ENCODE results near the gene CPVL.
"Not testable (repeated sequence)": the region's sequence is repeated elsewhere in the genome, so short reads cannot be mapped to it uniquely, and the experiment has no call there.

Gene CPVL

DNA sequence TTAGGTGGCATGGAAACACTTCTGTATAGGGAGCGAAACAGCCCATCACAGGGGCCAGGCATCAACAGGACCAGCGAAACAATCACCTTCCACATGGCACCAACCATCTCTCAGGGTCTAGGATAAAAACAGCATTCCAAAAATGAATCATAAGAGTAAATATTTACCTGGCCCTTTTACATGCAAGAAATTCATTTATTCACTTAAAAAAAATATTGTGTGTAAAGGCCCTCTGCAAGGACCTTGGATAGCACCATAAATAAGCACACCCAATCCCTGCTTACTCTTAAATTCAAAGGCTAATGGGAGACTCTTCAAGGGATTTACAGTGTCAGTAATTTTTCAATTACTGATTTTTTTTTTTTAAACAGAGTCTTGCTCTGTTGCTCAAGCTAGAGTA lies 25.4 kb downstream of the CPVL start:
- TF ChIP-seq, protein P1, sequence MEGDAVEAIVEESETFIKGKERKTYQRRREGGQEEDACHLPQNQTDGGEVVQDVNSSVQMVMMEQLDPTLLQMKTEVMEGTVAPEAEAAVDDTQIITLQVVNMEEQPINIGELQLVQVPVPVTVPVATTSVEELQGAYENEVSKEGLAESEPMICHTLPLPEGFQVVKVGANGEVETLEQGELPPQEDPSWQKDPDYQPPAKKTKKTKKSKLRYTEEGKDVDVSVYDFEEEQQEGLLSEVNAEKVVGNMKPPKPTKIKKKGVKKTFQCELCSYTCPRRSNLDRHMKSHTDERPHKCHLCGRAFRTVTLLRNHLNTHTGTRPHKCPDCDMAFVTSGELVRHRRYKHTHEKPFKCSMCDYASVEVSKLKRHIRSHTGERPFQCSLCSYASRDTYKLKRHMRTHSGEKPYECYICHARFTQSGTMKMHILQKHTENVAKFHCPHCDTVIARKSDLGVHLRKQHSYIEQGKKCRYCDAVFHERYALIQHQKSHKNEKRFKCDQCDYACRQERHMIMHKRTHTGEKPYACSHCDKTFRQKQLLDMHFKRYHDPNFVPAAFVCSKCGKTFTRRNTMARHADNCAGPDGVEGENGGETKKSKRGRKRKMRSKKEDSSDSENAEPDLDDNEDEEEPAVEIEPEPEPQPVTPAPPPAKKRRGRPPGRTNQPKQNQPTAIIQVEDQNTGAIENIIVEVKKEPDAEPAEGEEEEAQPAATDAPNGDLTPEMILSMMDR (IDR thresholded peaks at IDR 0.05), result no peak
- TF ChIP-seq ZFX (IDR thresholded peaks at IDR 0.05; ENCODE audit: borderline replicate concordance), result no peak
- no peak overlapping the region for H3K27ac ChIP-seq

DNA sequence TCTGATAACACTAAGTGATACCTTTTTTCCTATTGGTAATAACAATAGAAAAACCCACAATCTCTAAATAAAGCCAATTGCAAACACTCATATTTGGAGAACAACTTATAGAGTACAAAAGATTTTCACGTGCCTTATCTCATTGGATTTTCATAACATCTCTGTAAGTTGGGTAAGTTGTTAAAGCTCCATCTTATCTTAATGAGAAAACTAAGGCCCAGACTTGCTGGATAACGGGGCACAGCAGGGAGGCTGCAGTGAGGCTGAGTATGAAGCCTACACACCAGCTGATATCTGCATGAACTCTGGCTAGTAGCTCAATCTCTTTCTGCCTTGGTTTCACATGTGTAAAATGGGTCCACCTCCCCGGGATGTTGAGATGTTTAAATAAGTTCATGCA lies 26.8 kb downstream of the CPVL start:
- TF ChIP-seq ZFX (IDR thresholded peaks at IDR 0.05; ENCODE audit: borderline replicate concordance), result no peak
- TF ChIP-seq, protein P1 (IDR thresholded peaks at IDR 0.05), result no peak

GRCh38 chr7:29116361-29117200 lies 29.8 kb downstream of the CPVL start:
- H3K27ac ChIP-seq, result no peak overlapping the region
- TF ChIP-seq ZFX (IDR thresholded peaks at IDR 0.05; ENCODE audit: borderline replicate concordance), result no peak
- TF ChIP-seq, protein P1 (IDR thresholded peaks at IDR 0.05), result no peak

More for the DNA sequence above, 26.8 kb downstream of the CPVL start:
- no peak overlapping the region for H3K27ac ChIP-seq

DNA sequence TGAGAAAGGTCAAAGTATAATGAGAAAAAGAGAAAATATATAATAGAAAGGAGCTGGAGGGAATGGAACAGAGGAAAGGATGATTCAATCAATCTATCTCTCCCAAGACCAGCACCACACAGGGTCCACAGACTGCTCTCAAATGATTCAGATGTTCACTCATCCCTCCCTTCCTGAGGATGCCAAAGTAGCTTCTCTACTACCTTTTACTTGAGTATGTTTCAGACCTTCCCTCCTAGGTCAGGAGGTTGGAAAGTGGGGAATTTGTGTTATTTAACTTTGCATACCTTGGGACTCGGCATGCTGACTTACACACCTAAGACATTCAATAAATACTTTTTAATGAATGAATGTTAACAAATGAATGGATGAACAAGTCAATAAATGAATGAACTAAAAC lies 30.6 kb downstream of the CPVL start:
- no peak for TF ChIP-seq ZFX (IDR thresholded peaks at IDR 0.05; ENCODE audit: borderline replicate concordance)
- TF ChIP-seq, protein P1 (IDR thresholded peaks at IDR 0.05), result no peak
- no peak overlapping the region for H3K27ac ChIP-seq

- TF ChIP-seq ZFX (IDR thresholded peaks at IDR 0.05; ENCODE audit: borderline replicate concordance), result no peak
- TF ChIP-seq, protein P1 (IDR thresholded peaks at IDR 0.05), result no peak
- no peak overlapping the region for H3K27ac ChIP-seq
These were observed 31.1 kb downstream of the CPVL start for GRCh38 chr7:29115130-29115687.

- H3K27ac ChIP-seq, result not testable (repeated sequence)
These were observed 32.1 kb downstream of the CPVL start for GRCh38 chr7:29114266-29114665.

DNA sequence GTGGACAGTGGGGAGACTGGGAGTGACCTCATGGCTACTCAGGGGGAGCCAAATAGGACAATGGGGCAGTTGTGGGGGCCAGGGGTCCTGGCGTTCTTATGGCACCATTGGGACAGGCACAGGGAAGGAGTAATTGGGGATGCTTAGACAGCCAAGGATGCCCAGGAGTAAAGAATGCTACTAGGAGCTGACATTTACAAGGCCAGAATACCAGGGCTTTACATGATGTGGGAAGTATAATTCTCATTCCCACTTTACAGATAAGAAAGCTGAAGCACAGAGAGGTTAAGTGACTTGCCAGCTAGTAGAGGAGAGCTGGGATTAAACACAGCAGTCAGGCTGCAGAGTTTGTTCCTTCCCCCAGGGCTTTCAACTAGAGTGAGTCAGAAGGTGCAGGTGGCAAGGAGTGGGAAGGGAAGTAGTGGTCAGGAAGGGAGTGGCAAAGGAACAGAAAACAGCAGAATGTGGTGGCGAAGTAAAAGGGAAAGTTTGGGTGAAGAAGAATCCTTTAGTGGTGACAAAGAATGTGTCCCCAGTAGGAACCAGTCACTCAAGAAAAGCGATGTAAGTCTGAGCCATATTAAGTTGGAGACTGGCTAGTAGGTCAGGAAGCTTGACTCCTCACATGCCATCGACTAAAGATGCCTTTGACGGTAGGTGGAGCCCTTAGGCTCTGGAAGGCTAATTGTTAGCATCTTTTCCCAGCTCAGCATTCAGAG lies 32.8 kb downstream of the CPVL start:
- no peak for TF ChIP-seq ZFX (IDR thresholded peaks at IDR 0.05; ENCODE audit: borderline replicate concordance)
- TF ChIP-seq, protein P1 (IDR thresholded peaks at IDR 0.05), result peak; percentile 70

More for the DNA sequence above, 32.8 kb downstream of the CPVL start:
- H3K27ac ChIP-seq, result no peak overlapping the region
